GM12865 (cell line): ENCODE measurements around the gene SCT.

Source experiments
- DNase-seq: peaks from one replicate; pipeline ENCODE4 v3.0.0; 2010; ENCODE audit warnings: low read depth
- H3K4me3 ChIP-seq: 2 replicates; pipeline ENCODE4 v1.5.1; 2011; ENCODE audit warnings: mild to moderate bottlenecking, low read depth, low read length, control low read depth
- CTCF ChIP-seq: IDR thresholded peaks from 2 replicates; pipeline ENCODE4 v1.5.1; 2011; ENCODE audit warnings: low read length, control low read depth, low read depth, inconsistent platforms; ENCODE audit not compliant: insufficient read depth; ENCODE audit errors: missing control alignments

SCT gene

GRCh38 chr11:617199-617911 is 9.6 kb downstream of the SCT start:
- no peak for TF ChIP-seq CTCF
- H3K4me3 ChIP-seq = no peak overlapping the region
- no peak for DNase-seq

GRCh38 chr11:616320-617198 is 10.4 kb downstream of the SCT start:
- no peak for TF ChIP-seq CTCF
- DNase-seq = no peak
- peak overlapping the region; percentile 69 for H3K4me3 ChIP-seq

- TF ChIP-seq CTCF = no peak
- H3K4me3 ChIP-seq = peak within 1 kb of the TSS; percentile 69
- DNase-seq = peak; percentile 98
Observed at GRCh38 chr11:615504-616319, 11.3 kb downstream of the SCT start, which contains the start of gene IRF7. Gene IRF7 (minus strand): TSS chr11:615950. CDS start chr11:615364, 586 bp downstream.

- no peak for TF ChIP-seq CTCF
- DNase-seq = no peak
- peak overlapping the region; percentile 69 for H3K4me3 ChIP-seq
Observed at GRCh38 chr11:614623-615503, 12.1 kb downstream of the SCT start.

GRCh38 chr11:614021-614622 is 12.9 kb downstream of the SCT start:
- no peak for DNase-seq
- peak overlapping the region; percentile 69 for H3K4me3 ChIP-seq
- TF ChIP-seq CTCF = no peak
